Fibroblast of the aortic adventitia (primary cell): ENCODE measurements around the gene GLCE. TPM values are rescaled to one million over a fixed set of nuclear protein-coding genes. Genes with fewer than 3 reads are reported as not detected.

Experiments used
- DNase-seq: peaks from one replicate; pipeline ENCODE4 v3.0.0-alpha.2; 2010; ENCODE audit warnings: low read depth
- H3K4me3 ChIP-seq: 2 replicates; pipeline ENCODE4 v1.5.1; 2011; ENCODE audit warnings: low read depth, mild to moderate bottlenecking, control low read depth, low read length, moderate library complexity
- total RNA-seq: library from RNA; depleted of rRNA; stranded (reverse); fragments of >200 nt; gene quantifications from 2 replicates; pipeline ENCODE4 v1.2.3, GENCODE V29; 2012; ENCODE audit warnings: low replicate concordance
- TF ChIP-seq, protein P1 (sequence below): IDR thresholded peaks from 2 replicates; pipeline ENCODE4 v1.5.1; 2011; ENCODE audit warnings: mild to moderate bottlenecking, low read length, control low read depth, inconsistent platforms; ENCODE audit not compliant: insufficient read depth

The GLCE gene
- total RNA-seq: 8.3 and 24.4 TPM in 2 replicates

DNA sequence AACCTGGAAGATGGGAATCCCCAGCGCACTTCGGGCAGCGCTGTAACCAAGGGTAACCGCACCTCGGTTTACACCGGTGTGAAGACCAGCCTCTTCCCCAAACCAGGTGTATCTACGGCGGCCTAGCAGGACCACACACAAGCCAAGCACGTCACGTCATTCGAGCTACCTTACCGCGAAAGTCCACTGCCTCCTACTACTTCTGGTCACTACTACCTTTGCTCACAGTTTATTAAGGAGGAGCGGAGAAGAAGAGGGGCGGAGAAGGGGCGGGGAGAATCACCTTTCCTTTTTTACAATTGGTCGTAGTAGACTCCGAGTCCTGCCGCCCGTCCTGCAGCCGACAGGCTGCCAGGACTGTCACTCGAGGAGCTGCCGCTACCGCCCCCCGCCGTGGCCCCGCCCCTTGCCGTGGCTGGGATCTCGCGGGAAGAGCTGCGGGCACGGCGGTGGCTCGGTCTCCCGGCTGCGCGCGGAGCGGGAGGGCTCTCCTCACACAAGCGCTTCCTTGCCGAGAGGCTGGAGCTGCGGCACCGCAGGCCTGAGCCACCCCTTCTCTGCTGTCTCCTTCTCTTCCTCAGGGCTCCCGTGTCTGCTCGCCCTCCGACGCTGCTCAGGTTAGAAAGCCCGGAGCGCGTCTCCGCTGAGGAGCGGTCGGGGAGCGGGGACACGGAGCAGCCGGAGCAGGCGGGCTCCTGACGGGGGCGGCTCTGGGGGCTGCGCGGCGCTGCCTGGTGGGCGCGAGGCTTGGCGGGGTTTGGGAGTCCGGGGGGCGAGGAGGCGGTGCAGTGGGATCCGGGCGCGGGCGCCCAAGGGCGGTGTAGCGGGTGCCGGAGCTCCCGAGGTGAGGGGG, at the start of gene GLCE:
Gene GLCE (plus strand): TSS at position 495 of the 853 bp plus-strand sequence. CDS start 95,172 bp downstream, outside the sequence.
- peak; percentile 91 for DNase-seq
- peak within 1 kb of the TSS; percentile 87 for H3K4me3 ChIP-seq
- TF ChIP-seq, protein P1, sequence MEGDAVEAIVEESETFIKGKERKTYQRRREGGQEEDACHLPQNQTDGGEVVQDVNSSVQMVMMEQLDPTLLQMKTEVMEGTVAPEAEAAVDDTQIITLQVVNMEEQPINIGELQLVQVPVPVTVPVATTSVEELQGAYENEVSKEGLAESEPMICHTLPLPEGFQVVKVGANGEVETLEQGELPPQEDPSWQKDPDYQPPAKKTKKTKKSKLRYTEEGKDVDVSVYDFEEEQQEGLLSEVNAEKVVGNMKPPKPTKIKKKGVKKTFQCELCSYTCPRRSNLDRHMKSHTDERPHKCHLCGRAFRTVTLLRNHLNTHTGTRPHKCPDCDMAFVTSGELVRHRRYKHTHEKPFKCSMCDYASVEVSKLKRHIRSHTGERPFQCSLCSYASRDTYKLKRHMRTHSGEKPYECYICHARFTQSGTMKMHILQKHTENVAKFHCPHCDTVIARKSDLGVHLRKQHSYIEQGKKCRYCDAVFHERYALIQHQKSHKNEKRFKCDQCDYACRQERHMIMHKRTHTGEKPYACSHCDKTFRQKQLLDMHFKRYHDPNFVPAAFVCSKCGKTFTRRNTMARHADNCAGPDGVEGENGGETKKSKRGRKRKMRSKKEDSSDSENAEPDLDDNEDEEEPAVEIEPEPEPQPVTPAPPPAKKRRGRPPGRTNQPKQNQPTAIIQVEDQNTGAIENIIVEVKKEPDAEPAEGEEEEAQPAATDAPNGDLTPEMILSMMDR: no peak

DNA sequence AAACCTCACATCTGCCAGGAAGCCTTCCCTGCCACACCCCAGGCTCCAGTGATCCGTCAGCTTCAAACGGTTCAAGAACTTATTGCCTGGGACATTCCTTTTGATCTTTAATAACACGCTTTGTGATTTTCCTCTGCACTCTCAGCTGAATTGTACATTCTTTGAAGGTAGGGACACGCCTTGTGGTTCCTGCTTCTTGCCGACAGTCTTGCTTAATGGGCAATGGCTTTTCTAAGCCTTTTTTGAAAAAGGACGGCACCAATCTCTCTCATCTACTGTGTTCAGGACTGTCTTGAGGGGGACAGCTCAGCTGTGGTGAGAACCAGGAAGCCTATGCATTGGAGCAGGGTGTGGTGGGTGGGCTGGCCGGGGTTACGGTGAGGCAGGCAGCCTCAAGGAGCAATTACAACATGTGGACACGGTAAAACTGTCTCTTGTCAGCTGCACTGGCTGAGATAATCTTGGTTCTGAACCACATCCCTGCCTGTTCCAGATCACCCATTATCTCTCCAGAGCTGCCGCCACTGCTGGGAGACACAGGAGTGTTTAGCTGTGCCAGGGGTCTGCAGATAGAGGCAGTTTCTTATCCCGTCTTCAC, 46.0 kb upstream of the GLCE start:
- H3K4me3 ChIP-seq: no peak overlapping the region
- no peak for DNase-seq
- TF ChIP-seq, protein P1: no peak

DNA sequence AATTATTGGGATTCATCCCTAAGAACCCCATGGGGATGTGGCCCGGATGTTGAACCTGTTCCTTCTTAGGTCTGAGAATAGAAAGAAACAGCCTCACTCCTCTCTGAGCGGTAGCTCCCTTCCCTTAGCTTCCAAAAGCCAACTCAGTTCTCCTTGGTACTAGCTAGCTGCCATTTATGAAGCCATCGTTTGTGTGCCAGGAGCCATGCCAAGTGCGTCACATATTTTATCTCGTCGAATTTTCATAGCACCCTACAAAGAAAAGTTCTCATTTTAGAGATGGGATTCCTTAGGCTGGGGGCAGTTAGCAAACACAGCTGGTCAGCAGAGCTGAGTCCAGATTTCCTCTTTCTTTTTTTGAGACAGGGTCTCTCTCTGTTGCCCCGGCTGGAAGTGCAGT, 45.4 kb upstream of the GLCE start:
- H3K4me3 ChIP-seq: no peak overlapping the region
- DNase-seq: no peak
- TF ChIP-seq, protein P1: no peak

DNA sequence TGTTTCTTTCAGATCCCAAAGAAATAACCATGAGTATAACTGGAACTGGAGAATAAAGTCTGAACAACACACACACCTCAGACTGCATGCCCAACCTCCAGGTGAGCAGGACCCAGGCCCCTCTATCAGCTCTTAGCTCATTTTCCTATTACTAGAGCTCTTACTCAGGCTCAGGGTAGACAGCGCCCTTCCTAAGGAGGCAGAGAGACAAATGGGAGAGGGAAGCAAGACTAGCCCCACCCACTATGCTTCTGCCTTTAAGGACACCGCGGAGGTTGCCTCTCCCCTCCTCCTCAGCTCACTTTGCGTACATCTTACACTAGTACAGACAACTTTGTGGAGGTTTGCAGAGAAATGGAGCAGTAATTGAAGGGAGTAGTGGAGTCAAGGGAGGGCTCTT, 44.0 kb upstream of the GLCE start:
- TF ChIP-seq, protein P1: no peak
- no peak overlapping the region for H3K4me3 ChIP-seq
- no peak for DNase-seq

DNA sequence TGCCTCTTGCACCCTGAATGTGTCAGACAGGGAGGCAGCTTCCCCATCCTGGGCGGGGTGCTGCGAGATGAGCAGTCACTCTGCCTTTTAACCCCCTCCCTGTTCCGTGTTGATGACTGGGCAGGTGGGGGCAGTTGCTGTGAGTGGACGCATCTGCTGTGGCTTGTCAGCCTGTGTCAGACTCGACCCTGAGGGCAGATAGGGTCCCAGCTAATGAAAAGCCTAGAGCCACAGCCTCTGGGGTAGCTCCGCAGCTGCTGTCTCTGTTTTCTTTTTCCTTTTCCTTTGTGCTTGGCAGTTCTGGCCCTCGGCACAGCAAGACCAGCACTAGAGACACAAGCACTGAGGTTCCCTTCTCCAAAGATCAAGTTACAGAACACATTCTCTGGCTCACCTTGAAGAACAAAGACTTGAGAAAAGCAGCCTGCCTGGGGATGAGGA, 43.0 kb upstream of the GLCE start:
- DNase-seq: no peak
- TF ChIP-seq, protein P1: no peak
- no peak overlapping the region for H3K4me3 ChIP-seq

DNA sequence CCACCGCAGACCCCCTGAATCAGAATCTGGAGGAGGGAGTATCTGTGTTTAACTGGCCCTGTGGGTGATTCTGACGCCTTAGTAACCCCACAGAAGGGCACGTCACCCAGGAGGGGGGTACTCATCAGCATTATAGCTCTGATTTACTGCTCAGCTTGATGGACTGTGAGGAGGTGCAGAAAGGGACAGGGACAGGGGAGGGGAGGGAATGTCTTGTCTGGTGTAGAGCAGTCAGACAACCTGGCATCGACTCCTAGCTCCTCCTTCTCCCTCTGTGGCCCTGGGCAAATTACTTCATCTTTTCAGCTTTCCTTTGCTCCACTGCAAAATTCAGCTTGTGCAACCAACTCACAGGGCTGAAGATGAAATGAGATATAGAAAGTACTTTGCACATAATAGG, 42.3 kb upstream of the GLCE start:
- no peak overlapping the region for H3K4me3 ChIP-seq
- TF ChIP-seq, protein P1: no peak
- DNase-seq: no peak
